Umbilical cord (tissue), 2 donors: Measurements from ENCODE around the gene COX5A. TPM values are rescaled to one million over a fixed set of nuclear protein-coding genes. Genes with fewer than 3 reads are reported as not detected.

ENCODE experiments used
- DNase-seq: peaks from one replicate; pipeline ENCODE4 v3.0.0-alpha.2; 2015; ENCODE audit warnings: low spot score
- total RNA-seq: library from RNA; depleted of rRNA; stranded (reverse); fragments of >200 nt; gene quantifications from one replicate; pipeline ENCODE4 v1.2.3, GENCODE V29; 2014; ENCODE audit warnings: low replicate concordance; ENCODE audit not compliant: insufficient read depth

Gene COX5A
- 19.7 TPM for total RNA-seq

DNA sequence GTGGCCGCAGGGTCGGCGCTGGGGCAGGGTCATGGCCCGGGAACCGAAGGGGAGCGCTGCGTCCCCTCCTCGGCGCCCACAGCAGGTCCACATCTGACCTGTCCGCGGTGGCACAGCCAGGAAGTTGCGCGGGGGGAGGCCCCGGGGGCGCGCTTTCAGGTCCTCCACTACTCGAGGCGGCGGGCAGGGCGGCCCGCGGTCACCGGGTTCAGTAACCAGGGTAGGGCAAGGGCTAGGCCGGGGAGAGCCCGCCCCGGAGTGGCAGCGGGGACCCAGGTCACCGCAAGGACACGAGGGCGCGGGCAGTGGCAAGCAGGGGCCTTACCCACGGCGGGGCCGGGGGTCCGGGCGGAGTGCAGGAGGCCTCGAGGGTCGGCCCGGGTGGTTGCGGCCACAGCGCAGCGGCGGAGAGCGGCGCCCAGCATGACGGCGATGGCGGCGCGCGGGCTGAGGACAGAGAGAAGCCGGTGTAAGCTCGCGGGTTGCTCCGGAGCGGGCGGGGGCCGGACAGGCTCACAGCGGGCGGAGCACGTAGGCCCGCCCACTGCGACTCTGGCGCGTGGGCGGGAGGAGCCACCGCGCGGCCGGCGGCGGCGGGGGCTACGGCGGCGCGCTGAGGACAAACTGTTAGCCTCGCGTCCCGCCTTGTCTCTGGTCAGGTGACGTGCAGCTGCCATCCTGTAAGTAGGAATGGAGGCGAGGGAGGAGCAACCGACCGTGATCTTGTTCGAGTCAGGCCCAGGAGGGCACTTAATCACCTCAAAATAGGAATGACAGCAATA, at the start of gene COX5A:
Gene COX5A (minus strand): TSS at position 484 of the 782 bp plus-strand sequence. CDS start 59 bp downstream, at position 425.
- peak; percentile 98 for DNase-seq

- DNase-seq: no peak
These were observed 45.9 kb upstream of the COX5A start for GRCh38 chr15:74983725-74984231.

DNA sequence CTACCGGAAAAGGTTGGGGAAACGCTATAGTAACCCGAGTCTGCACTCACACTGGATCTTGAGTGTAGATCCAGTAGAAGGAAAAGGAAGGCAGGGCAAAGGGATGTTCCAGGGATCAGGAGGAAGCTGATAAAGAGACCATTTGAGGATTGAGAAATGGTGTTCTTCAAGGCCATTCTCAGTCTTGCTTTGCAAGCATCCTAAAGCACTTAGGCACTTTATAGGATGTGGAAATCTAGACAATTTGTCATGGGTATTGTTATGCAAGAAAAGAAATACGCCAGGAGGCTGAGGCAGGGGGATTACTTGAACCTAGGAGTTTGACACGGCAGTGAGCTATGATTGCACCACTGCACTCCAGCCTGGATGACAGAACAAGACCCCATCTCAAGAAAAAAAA, 44.3 kb upstream of the COX5A start:
- no peak for DNase-seq

DNA sequence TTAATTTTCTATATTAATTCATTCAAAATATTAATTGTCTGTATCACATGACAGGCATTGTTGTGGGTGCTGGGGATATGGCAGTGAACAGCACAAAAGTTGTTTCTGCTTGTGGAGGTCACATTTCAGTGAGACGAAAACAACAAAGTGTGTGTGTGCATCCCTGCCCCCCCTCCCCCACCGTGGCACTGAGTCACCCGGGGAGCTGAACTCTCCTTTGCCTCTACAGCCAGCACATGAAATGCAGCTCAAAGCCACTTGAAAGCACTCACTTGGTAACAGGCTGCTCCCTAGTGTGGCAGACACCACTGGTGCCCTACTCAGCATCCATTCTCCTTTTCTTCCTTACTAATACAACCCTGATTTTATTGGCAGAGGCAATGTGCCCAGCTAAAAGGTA, 40.6 kb upstream of the COX5A start:
- DNase-seq: no peak

DNA sequence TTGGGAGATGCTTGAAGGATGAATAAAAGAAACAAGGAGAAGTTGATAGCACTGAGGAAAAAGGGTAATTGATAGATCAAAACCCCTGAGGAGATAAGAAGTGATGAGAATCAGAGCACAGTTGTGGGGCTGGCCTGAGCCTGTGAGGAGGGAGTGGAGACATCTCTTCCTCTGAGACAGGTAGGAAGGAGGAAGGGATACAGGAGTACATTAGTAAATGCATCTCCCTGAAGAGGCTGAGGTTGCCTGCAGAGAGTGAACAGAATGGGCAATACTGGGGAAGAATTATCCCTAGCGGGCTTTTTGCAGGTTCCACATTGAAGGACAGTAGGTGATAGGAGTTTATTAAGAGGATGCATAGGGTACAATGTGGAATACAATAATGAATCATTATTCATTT, 40.2 kb upstream of the COX5A start:
- DNase-seq: no peak

DNA sequence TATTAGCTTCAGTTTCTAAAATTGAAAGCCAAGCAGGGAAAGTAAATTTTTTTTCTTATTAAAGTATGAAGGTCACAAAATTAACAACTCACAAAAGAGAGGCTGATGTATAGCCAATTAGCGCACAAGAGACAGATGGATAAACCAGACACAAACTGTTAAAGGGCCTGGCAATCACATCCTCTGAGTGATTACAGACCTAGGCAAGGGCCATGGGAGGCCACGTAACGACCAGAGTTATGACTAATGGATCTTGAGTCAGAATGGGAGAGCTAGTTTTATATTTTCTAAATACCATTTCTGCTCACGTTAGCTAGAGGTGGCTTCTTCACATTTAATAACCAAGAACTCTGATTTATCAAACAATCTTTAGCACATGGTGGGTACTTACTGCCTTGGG, 39.7 kb upstream of the COX5A start:
- DNase-seq: no peak

DNA sequence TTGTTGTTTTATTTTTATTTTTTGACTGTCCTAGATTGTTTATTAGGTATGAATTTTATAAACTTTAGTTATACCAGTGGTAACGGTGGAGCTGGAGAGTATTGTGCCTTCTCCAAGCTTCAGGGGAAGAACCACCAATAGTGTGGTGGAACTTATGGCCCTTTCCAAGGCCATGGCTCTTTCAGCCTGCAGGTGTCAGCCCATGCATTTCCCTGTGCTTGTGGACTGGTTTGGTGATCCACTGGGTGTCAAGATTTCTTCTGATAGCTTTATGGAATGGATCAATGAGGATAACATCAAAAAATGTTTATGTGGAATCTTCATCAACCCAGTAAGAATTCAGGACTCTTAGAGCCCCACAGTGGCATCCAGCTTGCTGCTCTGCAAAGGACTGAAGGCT, 38.3 kb upstream of the COX5A start:
- DNase-seq: no peak

DNA sequence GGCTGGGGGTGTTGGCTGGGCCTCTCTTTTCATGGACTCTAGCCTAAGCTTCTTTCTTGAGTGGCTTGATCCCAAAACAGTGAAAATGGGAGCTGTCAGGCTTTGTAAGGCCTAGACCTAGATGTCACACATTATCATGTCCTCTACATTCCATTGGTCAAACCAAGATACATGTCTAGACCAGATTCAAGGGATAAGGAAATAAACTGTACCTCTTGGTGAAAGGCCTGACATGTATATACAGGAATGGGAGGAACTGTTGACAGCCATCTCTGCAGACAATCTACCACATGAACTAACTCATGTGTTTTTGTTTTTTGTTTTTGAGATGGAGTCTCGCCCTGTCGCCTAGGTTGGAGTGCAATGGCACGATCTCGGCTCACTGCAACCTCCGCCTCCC, 29.8 kb upstream of the COX5A start:
- DNase-seq: no peak

GRCh38 chr15:74964794-74965193, 26.9 kb upstream of the COX5A start:
- DNase-seq: no peak

DNA sequence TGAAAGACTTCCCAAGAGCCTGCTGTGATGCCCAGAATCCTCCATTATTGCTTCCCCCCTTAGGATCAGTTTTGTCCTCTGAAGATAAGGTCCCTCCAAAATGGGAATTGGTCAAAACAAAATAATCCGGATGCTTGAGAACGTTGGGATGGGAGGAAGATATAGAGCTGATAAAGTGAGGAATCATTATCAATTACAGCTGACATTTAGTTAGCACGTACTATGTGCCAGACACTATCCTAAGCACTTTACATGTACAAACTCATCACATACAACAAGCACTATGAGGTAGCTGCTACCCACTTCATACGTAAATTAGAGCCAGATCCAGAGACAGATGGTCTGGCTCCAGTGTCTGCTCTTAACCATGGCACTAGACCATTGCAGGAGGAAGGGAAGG, 25.3 kb upstream of the COX5A start:
- no peak for DNase-seq

DNA sequence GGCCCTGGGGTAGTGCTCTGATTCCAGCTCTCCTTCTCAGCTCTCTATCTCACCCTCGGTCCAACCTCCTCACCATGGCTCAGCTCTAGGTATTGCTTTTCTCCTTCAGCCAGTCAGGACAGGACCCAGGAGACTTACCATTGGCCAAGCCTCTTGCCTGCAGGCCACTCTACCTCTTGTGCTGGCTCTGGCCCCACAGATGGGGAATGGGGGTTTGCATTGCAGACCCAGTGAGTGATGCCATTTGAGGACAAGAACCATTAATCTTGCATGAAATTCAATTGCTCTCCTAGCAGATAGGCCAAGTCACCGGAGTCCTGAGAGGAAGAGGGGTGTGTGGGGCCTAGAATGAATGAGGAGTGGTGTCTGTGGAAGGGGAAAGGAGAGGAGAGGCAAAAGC, 24.8 kb upstream of the COX5A start:
- DNase-seq: no peak

DNA sequence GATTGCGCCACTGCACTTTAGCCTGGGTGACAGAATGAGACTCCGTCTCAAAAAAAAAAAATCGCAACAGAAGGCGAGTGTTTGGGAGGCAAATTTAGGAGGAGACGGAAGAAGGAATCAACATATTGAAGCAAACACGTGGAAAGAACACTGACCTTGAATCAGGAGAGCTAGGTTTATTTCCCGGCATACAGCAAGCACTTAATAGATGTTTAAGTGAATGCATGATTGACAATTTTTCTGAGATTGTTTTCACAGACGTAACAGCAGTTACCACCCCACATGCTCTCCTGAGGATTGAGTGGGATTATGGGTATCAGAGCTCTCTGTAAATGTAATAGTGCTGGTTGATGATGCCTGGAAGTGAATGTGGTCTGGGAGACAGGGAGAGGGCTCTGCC, 24.3 kb upstream of the COX5A start:
- no peak for DNase-seq

DNA sequence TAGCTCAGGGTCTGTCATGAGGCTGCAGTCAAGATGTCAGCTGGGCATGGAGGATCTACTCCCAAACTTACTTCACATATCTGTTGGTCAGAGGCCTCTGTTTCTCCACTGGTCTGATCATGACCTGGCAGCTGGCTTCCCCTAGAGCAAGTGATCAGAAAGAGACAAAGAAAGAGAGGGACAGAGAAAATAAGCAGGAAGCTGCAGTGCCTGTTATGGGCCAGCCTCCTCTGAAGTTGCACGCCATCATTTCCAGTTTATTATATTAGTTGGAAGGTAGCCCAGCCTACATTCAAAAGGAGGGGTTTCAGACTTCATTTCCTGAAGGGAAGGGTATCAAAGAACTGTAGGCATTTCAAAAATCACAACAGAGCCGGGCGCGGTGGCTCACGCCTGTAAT, 23.7 kb upstream of the COX5A start:
- DNase-seq: no peak

- no peak for DNase-seq
These were observed 23.2 kb upstream of the COX5A start for GRCh38 chr15:74960995-74961588.

DNA sequence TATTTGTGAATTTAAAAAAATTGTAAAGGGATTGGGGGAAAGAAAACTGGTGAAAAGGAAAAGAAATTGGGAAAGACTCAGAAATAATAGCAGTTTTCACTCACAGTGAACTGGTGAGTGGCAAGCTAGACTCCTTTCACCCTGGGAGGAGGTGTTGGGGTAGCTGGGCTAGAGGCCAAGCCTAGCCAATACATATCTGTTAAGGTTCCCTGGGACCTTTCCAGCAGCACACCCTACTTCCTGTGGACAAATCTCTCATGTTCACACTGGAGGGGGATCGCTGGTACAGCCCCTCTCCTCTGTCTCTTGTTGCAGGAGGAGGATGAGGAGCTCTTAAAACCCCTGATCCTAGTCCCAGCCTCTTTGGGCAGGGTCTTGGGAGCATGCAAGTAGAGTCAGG, 22.4 kb upstream of the COX5A start:
- DNase-seq: no peak

- DNase-seq: no peak
These were observed 21.7 kb upstream of the COX5A start for GRCh38 chr15:74959586-74959939.

DNA sequence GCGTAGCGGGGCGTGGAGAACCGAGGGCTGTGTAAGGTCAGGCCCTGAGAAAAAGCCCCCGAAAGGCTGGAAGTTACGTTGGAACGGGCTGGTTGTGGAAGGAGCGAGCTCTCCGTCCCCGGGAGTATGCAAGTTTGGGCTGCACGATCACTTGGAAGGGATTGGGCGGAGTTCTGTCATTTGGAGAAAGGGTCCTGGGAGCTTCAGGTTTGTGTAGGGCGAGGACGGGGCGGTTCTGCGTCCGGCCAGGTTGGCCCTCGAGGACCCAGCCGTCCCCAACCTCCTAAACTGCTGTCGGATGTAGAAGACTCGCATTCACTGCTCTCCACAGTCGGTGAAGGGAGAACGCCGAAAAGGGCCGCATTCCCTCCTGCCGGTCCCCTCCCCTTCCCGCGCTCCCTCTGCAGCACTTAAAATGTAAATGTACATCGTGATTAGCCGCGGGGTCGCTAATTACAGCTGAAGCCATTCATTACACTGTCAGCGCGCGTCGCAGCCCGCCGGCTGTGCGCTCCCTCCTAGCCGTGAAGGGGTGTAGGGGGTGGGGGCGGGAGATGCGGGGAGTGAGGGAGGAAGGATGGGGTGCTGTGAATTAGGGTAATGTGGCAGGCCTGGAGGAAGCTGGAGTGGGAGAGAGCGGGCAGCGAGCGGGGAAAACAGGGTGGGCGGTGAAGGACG, 21.2 kb upstream of the COX5A start:
- DNase-seq: no peak

GRCh38 chr15:74958320-74958907, 20.5 kb upstream of the COX5A start:
- DNase-seq: no peak

DNA sequence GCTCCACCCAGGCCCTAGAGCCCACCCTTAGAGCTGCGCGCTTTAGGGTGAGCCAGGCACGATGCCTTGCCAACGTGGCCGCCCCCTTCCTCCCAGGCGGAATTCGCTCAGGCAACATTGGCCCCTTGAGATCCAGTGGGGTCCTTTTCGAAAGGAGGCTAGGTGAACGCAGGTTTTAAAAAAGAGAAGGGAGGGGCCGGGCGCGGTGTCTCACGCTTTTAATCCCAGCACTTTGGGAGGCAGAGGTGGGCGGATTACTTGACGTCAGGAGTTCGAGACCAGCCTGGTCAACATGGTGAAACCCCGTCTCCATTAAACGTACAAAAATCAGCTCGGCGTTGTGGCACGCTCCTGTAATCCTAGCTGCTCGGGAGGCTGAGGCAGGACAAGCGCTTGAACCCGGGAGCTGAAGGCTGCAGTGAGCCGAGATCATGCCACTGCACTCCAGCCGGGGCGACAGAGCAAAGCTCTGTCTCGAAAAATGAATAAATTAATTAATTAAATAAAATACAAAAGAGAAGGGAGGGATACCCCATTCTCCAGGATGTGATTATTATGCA, 19.7 kb upstream of the COX5A start:
- no peak for DNase-seq

GRCh38 chr15:74956648-74957475, 19.0 kb upstream of the COX5A start, which contains the start of gene RPP25:
TSS of gene RPP25 (minus strand) at chr15:74956772. CDS start at chr15:74956583, 189 bp downstream.
- peak; percentile 95 for DNase-seq
